HG02610 (cell line): ENCODE measurements around the gene PQBP1.
A peak's percentile ranks its signal among the peaks of the same experiment; 100 is the strongest.

ENCODE experiments used
- ATAC-seq: cut with Tn5 transposase; IDR thresholded peaks from one replicate; pipeline ENCODE4 v1.9.1; 2021; ENCODE audit warnings: mild to moderate bottlenecking, moderate library complexity; ENCODE audit not compliant: unreplicated experiment

The PQBP1 gene

DNA sequence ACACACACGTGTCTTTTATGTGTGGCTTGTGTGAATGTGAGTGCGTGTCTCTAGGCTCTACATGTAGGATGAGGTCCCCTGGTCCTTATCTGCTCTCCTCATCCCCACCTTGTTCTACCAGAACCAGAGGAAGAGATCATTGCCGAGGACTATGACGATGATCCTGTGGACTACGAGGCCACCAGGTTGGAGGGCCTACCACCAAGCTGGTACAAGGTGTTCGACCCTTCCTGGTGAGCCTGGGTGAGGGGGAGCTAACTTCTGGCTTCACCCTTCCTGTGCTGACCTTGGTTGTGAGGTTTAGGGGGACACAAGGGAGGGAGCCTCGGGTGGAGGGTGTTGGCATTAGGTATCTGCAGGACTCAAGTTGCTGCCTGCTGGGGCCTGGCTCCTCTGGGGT, 3.3 kb downstream of the PQBP1 start:
- ATAC-seq = no peak

GRCh38 chrX:48902135-48902534, 4.4 kb downstream of the PQBP1 start:
- ATAC-seq = no peak

DNA sequence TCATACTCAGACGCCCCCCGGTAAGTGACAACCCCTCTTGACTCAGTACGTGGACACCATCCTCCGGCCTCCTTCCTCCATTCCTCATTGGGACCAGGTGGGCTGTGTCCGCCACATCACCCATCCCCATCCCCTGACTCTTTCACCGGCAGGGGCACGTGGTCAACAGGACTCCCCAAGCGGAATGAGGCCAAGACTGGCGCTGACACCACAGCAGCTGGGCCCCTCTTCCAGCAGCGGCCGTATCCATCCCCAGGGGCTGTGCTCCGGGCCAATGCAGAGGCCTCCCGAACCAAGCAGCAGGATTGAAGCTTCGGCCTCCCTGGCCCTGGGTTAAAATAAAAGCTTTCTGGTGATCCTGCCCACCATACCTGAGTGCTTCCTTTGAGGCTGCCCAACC, 5.0 kb downstream of the PQBP1 start:
- ATAC-seq = no peak

GRCh38 chrX:48903290-48903689, 5.6 kb downstream of the PQBP1 start:
- ATAC-seq = no peak

DNA sequence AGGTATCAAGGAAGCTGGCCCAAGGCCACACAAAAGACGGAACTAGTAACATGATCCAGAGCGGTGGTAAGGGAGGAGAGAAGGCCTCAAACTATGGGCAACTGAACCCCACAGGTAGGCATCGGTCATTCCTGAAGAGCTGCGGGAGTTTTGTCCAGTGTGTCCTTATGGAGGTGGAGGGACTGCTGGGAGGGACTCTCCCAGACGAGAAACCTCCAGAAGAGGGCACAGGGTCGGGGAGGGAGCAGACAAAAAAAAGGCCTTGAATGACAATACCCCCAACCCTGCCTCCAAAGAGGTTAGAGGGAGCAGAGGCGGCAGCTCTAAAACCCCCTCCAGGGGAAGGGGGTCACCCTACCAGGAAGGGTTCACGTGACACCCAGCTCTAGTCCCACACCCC, 6.5 kb downstream of the PQBP1 start:
- ATAC-seq = no peak

GRCh38 chrX:48904626-48905025, 6.9 kb downstream of the PQBP1 start:
- no peak for ATAC-seq

GRCh38 chrX:48905090-48905790, 7.5 kb downstream of the PQBP1 start:
- no peak for ATAC-seq

- no peak for ATAC-seq
Measured at GRCh38 chrX:48908600-48908999, 10.9 kb downstream of the PQBP1 start.

- ATAC-seq = no peak
Measured at GRCh38 chrX:48909703-48910294, 12.1 kb downstream of the PQBP1 start.

- ATAC-seq = peak; percentile 8
Measured at GRCh38 chrX:48910926-48911411, 13.2 kb downstream of the PQBP1 start.

DNA sequence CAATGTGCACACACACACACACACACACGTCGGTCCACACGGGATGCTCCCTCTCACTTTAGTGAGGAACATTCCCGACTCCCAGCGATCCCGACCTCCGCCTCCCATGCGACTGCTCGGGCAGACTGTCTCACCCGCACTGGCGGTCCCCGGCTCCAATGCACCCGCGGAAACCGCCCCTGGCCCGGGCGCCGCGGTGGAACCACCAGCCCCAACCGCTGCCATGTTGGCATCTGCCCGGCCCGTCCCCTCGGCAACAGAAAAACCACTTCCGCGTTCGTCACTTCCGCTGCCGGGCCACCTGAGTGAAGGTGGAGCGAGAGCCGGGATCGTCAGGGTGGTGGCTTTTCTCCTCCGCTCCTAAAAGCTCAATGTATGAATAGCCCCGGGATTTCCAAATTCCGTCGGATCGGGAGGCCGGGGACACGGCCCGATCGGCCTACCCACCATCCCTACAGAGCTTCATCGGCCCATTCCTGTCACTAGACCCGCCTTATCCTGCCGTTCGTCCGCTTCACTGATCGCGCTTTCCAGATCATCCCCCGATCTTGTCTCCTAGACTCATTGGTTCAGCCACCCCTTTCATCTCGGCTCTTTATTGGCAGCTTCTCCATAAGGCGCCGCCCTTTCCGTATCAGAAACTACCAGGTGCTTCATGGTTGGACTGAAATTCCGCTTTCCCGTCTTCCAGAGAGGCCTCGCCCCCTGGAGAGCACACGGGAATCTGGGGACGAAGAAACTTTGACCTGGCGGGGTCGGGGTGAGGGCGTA, 13.9 kb downstream of the PQBP1 start, which contains the start of gene SLC35A2:
SLC35A2 (minus strand) TSS at position 235 of the 771 bp plus-strand sequence; CDS start at position 225, 10 bp downstream.
- peak; percentile 71 for ATAC-seq

- no peak for ATAC-seq
Measured at GRCh38 chrX:48913605-48914366, 16.1 kb downstream of the PQBP1 start.

DNA sequence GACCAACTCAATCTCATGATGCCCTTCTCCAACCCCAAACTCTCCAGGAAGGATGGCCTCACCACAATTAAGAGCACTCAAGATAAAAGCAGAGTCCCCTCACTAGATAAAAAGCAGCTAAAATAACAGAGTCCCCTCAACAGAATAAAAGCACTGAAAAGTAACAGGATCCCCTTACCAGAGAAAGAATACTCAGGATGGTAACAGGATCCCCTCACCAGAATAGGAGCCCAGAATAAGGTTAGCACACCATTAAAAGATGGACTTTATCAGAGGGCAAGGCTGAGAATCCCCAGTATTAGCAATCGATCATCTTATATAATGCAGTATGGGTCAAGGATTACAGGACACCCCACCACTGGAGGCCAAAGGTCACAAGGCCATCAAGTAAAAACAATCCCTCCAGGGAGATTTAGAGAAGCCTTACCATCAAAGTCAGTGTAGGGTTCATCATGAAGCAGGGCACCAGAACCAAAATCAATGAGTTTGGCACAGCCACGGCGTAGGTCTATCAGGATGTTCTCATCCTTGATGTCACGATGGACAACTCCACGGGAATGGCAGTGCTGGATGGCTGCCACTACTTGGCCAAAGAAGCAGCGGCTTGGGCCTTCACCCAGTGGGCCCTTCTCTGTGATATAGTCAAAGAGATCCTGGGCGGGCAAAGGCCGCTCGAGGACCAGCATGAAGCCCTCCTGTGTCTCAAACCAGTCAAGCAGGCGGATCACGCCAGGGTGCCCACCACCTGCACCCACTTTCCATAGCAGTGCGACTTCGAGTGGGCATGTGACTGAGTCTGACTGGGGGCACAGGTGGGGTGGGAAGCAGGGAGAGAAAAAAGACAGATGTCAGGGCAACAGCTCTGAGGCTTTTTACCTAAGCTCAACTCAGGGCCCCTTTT, 17.1 kb downstream of the PQBP1 start:
- ATAC-seq = no peak

- peak; percentile 37 for ATAC-seq
Measured at GRCh38 chrX:48917139-48918001, 19.6 kb downstream of the PQBP1 start.

- ATAC-seq = no peak
Measured at GRCh38 chrX:48918301-48918642, 20.5 kb downstream of the PQBP1 start.

DNA sequence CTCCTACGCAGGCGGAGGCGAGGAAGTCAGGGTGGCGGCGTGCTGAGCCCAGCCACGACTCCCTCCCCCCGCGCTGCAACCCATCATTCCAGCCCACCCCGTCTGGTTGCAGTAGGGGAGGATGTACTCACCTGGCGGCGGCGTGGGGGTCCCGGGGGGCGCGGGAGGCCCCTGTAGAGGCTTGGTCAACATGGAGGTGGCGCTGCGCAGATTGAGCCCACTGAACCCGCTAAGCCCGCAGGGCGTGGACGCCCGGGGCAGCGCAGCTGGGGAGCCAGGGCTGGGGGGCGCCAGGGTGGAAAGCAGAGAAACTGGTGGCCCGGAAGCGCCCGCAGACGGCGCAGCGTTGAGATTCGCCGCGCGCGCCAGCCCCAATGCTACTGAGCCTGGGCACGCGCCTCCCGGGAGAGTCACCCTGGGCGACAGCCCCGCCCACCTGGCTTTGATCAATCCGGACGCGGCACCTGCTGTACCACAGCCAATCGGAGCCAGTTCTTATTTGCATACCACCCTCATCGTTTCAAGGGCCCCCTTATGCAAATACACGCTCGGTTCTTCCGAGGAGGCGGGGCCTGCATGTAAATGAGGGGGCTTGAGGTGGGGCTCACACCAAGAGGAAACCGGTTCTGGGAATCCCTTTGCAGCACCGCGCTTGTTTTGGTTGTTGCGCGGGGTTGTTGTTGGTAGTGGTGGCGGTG, 21.1 kb downstream of the PQBP1 start, which contains the start of gene PIM2:
PIM2 (minus strand) TSS at position 382 of the 698 bp plus-strand sequence; CDS start at position 192, 190 bp downstream.
- peak; percentile 87 for ATAC-seq

- peak; percentile 20 for ATAC-seq
Measured at GRCh38 chrX:48919360-48919841, 21.7 kb downstream of the PQBP1 start.
